ENCODE measurements around the gene PFKP. TPM values are rescaled to one million over a fixed set of nuclear protein-coding genes. Genes with fewer than 3 reads are reported as not detected.

PFKP gene
- polyA plus RNA-seq, 2 of the 4 experiments (the other 2 are of a cell fraction), result 164 to 279 TPM

- Histone ChIP-seq H3K4me2 (peak overlapping the region; percentile 69; the same call in 2 of the 3 replicates), H3K27ac (peak overlapping the region; percentile 81 to 89), H3K4me1 (peaks cover 48% of the 10 kb centered on the region), H3K9me3 (no peaks in the 10 kb centered on the region), H3K4me3 (no peak overlapping the region)
- 72% methylated on average over 8 of the region's 8 CpGs for WGBS (ENCODE audit: missing lambda C conversion rate)
- ATAC-seq (no peak), DNase-seq (ENCODE audit: low read depth in 1 of 2, low spot score in 1 of 2) (no peak), FAIRE-seq (no peak)
- CTCF ChIA-PET, result interaction anchor here (0.6 to 6.7 kb wide), 4 partner anchors 6 to 334 kb away, joined by 7 to 212 read pairs (median 52); no protein-coding TSS in a partner anchor
- TF ChIP-seq GATA3 (IDR thresholded peaks at IDR 0.05; ENCODE audit: borderline replicate concordance) (no peak), JUNB (IDR thresholded peaks at IDR 0.05) (no peak), FOSL2 (IDR thresholded peaks at IDR 0.05) (no peak), FOSL2 (CRISPR knock-in tag; IDR thresholded peaks at IDR 0.05) (no peak), ZC3H11A (IDR thresholded peaks at IDR 0.05) (no peak), HDAC2 (IDR thresholded peaks at IDR 0.05) (no peak), PHF8 (IDR thresholded peaks at IDR 0.05; ENCODE audit: borderline replicate concordance, low read depth) (no peak), CTCF (IDR thresholded peaks at IDR 0.05) (no peak), RNF2 (IDR thresholded peaks at IDR 0.05; ENCODE audit: borderline replicate concordance, low read depth) (no peak), NR3C1 (IDR thresholded peaks at IDR 0.05) (no peak), ZNF302 (CRISPR knock-in tag; IDR thresholded peaks at IDR 0.05) (no peak), NPAS2 (CRISPR knock-in tag; IDR thresholded peaks at IDR 0.05; ENCODE audit: borderline replicate concordance) (no peak), POLR2A (IDR thresholded peaks at IDR 0.05; ENCODE audit: low read length) (no peak), RFX5 (IDR thresholded peaks at IDR 0.05) (no peak), HOXB13 (CRISPR knock-in tag; IDR thresholded peaks at IDR 0.05; ENCODE audit: low read depth) (no peak), EP300 (IDR thresholded peaks at IDR 0.05) (no peak), MAZ (IDR thresholded peaks at IDR 0.05; ENCODE audit: borderline replicate concordance, low read depth, low read length) (no peak)
- TF ChIP-seq, protein P1, sequence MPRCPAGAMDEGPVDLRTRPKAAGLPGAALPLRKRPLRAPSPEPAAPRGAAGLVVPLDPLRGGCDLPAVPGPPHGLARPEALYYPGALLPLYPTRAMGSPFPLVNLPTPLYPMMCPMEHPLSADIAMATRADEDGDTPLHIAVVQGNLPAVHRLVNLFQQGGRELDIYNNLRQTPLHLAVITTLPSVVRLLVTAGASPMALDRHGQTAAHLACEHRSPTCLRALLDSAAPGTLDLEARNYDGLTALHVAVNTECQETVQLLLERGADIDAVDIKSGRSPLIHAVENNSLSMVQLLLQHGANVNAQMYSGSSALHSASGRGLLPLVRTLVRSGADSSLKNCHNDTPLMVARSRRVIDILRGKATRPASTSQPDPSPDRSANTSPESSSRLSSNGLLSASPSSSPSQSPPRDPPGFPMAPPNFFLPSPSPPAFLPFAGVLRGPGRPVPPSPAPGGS (IDR thresholded peaks at IDR 0.05), result no peak
- POLR2A ChIA-PET, result interaction anchor here (0.8 kb wide), 1 partner anchor 1699 kb away, joined by 3 read pairs; no protein-coding TSS in a partner anchor
Measured at GRCh38 chr10:3046981-3047547, 20.3 kb upstream of the PFKP start.

DNA sequence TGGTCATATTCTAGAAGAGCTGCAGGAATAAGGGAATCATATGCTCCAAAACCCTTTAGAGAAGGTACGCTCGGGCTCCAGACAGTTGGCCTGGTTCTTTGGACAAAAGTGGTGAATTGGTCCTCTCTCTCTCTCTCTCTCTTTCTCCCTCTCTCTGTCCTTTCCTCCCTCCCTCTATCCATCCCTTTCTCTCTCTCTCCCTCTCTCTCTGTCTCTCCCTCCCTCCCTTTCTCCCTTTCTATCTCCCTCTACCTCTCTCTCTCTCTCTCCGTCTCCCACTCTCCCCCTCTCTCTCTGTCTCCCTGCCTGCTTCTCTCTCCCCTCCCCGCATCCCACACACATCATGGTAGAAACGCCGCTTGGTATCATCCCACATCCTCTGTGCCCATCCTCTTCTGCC lies 19.8 kb upstream of the PFKP start:
- CTCF ChIA-PET, result interaction anchor here (0.6 to 6.7 kb wide), 3 partner anchors 70 to 334 kb away, joined by 5 to 212 read pairs (median 7); no protein-coding TSS in a partner anchor

More for the DNA sequence above, 19.8 kb upstream of the PFKP start:
- 92% methylated on average over 6 of the region's 6 CpGs for WGBS (ENCODE audit: missing lambda C conversion rate)
- no peak for TF ChIP-seq JUNB (IDR thresholded peaks at IDR 0.05)
- no peak for TF ChIP-seq ZC3H11A (IDR thresholded peaks at IDR 0.05)
- TF ChIP-seq REST (IDR thresholded peaks at IDR 0.05), result no peak
- no peak for TF ChIP-seq ZNF302 (CRISPR knock-in tag; IDR thresholded peaks at IDR 0.05)
- no peak for TF ChIP-seq RAD21 (conservative IDR thresholded peaks at IDR 0.05 in 1 of 2, IDR thresholded peaks at IDR 0.05 in 1 of 2)
- TF ChIP-seq, protein P1 (IDR thresholded peaks at IDR 0.05), result no peak
- no peak for TF ChIP-seq NPAS2 (CRISPR knock-in tag; IDR thresholded peaks at IDR 0.05; ENCODE audit: borderline replicate concordance)
- no peak for FAIRE-seq
- Histone ChIP-seq H3K4me2 (no peak overlapping the region), H3K4me3 (no peak overlapping the region), H3K4me1 (peaks cover 48% of the 10 kb centered on the region), H3K27ac (peak overlapping the region in 1 of 2 experiments; percentile 89; a peak in 4 of 6 replicates), H3K9me3 (no peaks in the 10 kb centered on the region)
- no peak for DNase-seq (ENCODE audit: low read depth in 1 of 2, low spot score in 1 of 2)
- POLR2A ChIA-PET, result interaction anchor here (0.8 kb wide), 1 partner anchor 1699 kb away, joined by 3 read pairs; no protein-coding TSS in a partner anchor
- ATAC-seq, result no peak

All from A549 (cell line).